ENCODE data around the gene ITPR1. TPM values are rescaled to one million over a fixed set of nuclear protein-coding genes. Genes with fewer than 3 reads are reported as not detected.

The ITPR1 gene
- total RNA-seq, 1 experiment from 2014 or later, result 13.4 TPM

- in situ Hi-C loops (cut with HindIII; ENCODE audit: low pct_unique_long_range_greater_than_20kb, low sequenced_read_pairs), result no loop called here
- no peak for DNase-seq (ENCODE audit: low read depth, low spot score)
Measured at GRCh38 chr3:4698125-4698821, 205.1 kb downstream of the ITPR1 start.

GRCh38 chr3:4703054-4703480 lies 209.9 kb downstream of the ITPR1 start:
- no peak for DNase-seq (ENCODE audit: low read depth, low spot score)
- in situ Hi-C loops (cut with HindIII; ENCODE audit: low pct_unique_long_range_greater_than_20kb, low sequenced_read_pairs), result no loop called here

GRCh38 chr3:4704552-4704951 lies 211.4 kb downstream of the ITPR1 start:
- no peak for DNase-seq (ENCODE audit: low read depth, low spot score)

GRCh38 chr3:4707324-4707723 lies 214.2 kb downstream of the ITPR1 start:
- in situ Hi-C loops (cut with HindIII; ENCODE audit: low pct_unique_long_range_greater_than_20kb, low sequenced_read_pairs), result no loop called here
- DNase-seq (ENCODE audit: low read depth, low spot score), result no peak

More at GRCh38 chr3:4704552-4704951, 211.4 kb downstream of the ITPR1 start:
- in situ Hi-C loops (cut with HindIII; ENCODE audit: low pct_unique_long_range_greater_than_20kb, low sequenced_read_pairs), result no loop called here

GRCh38 chr3:4708230-4708629 lies 215.1 kb downstream of the ITPR1 start:
- DNase-seq (ENCODE audit: low read depth, low spot score), result no peak
- in situ Hi-C loops (cut with HindIII; ENCODE audit: low pct_unique_long_range_greater_than_20kb, low sequenced_read_pairs), result no loop called here

GRCh38 chr3:4709341-4709740 lies 216.2 kb downstream of the ITPR1 start:
- no peak for DNase-seq (ENCODE audit: low read depth, low spot score)
- in situ Hi-C loops (cut with HindIII; ENCODE audit: low pct_unique_long_range_greater_than_20kb, low sequenced_read_pairs), result no loop called here

GRCh38 chr3:4710191-4710590 lies 217.0 kb downstream of the ITPR1 start:
- in situ Hi-C loops (cut with HindIII; ENCODE audit: low pct_unique_long_range_greater_than_20kb, low sequenced_read_pairs), result no loop called here
- DNase-seq (ENCODE audit: low read depth, low spot score), result no peak

GRCh38 chr3:4711680-4711992 lies 218.5 kb downstream of the ITPR1 start:
- in situ Hi-C loops (cut with HindIII; ENCODE audit: low pct_unique_long_range_greater_than_20kb, low sequenced_read_pairs), result no loop called here

GRCh38 chr3:4712109-4712508 lies 219.0 kb downstream of the ITPR1 start:
- in situ Hi-C loops (cut with HindIII; ENCODE audit: low pct_unique_long_range_greater_than_20kb, low sequenced_read_pairs), result no loop called here
- DNase-seq (ENCODE audit: low read depth, low spot score), result peak; percentile 74

More at GRCh38 chr3:4711680-4711992, 218.5 kb downstream of the ITPR1 start:
- no peak for DNase-seq (ENCODE audit: low read depth, low spot score)

- in situ Hi-C loops (cut with HindIII; ENCODE audit: low pct_unique_long_range_greater_than_20kb, low sequenced_read_pairs), result no loop called here
- no peak for DNase-seq (ENCODE audit: low read depth, low spot score)
Measured at GRCh38 chr3:4714045-4714444, 220.9 kb downstream of the ITPR1 start.

GRCh38 chr3:4716266-4716665 lies 223.1 kb downstream of the ITPR1 start:
- DNase-seq (ENCODE audit: low read depth, low spot score), result no peak
- in situ Hi-C loops (cut with HindIII; ENCODE audit: low pct_unique_long_range_greater_than_20kb, low sequenced_read_pairs), result no loop called here

- DNase-seq (ENCODE audit: low read depth, low spot score), result no peak
- in situ Hi-C loops (cut with HindIII; ENCODE audit: low pct_unique_long_range_greater_than_20kb, low sequenced_read_pairs), result no loop called here
Measured at GRCh38 chr3:4716706-4717362, 223.7 kb downstream of the ITPR1 start.

GRCh38 chr3:4717363-4717740 lies 224.2 kb downstream of the ITPR1 start:
- no peak for DNase-seq (ENCODE audit: low read depth, low spot score)
- in situ Hi-C loops (cut with HindIII; ENCODE audit: low pct_unique_long_range_greater_than_20kb, low sequenced_read_pairs), result no loop called here

GRCh38 chr3:4718179-4718736 lies 225.1 kb downstream of the ITPR1 start:
- no peak for DNase-seq (ENCODE audit: low read depth, low spot score)
- in situ Hi-C loops (cut with HindIII; ENCODE audit: low pct_unique_long_range_greater_than_20kb, low sequenced_read_pairs), result no loop called here

- in situ Hi-C loops (cut with HindIII; ENCODE audit: low pct_unique_long_range_greater_than_20kb, low sequenced_read_pairs), result no loop called here
- no peak for DNase-seq (ENCODE audit: low read depth, low spot score)
Measured at GRCh38 chr3:4719046-4719501, 225.9 kb downstream of the ITPR1 start.

- in situ Hi-C loops (cut with HindIII; ENCODE audit: low pct_unique_long_range_greater_than_20kb, low sequenced_read_pairs), result no loop called here
- peak; percentile 68 for DNase-seq (ENCODE audit: low read depth, low spot score)
Measured at GRCh38 chr3:4720316-4721075, 227.3 kb downstream of the ITPR1 start.

- in situ Hi-C loops (cut with HindIII; ENCODE audit: low pct_unique_long_range_greater_than_20kb, low sequenced_read_pairs), result no loop called here
- no peak for DNase-seq (ENCODE audit: low read depth, low spot score)
Measured at GRCh38 chr3:4721511-4721911, 228.4 kb downstream of the ITPR1 start.

GRCh38 chr3:4722103-4722502 lies 229.0 kb downstream of the ITPR1 start:
- in situ Hi-C loops (cut with HindIII; ENCODE audit: low pct_unique_long_range_greater_than_20kb, low sequenced_read_pairs), result no loop called here
- DNase-seq (ENCODE audit: low read depth, low spot score), result peak; percentile 89

All from SK-MEL-5 (cell line).